ENCODE data around the gene ITPK1.
"Not testable (repeated sequence)": the region's sequence is repeated elsewhere in the genome, so short reads cannot be mapped to it uniquely, and the experiment has no call there.

- TF ChIP-seq, protein P1, sequence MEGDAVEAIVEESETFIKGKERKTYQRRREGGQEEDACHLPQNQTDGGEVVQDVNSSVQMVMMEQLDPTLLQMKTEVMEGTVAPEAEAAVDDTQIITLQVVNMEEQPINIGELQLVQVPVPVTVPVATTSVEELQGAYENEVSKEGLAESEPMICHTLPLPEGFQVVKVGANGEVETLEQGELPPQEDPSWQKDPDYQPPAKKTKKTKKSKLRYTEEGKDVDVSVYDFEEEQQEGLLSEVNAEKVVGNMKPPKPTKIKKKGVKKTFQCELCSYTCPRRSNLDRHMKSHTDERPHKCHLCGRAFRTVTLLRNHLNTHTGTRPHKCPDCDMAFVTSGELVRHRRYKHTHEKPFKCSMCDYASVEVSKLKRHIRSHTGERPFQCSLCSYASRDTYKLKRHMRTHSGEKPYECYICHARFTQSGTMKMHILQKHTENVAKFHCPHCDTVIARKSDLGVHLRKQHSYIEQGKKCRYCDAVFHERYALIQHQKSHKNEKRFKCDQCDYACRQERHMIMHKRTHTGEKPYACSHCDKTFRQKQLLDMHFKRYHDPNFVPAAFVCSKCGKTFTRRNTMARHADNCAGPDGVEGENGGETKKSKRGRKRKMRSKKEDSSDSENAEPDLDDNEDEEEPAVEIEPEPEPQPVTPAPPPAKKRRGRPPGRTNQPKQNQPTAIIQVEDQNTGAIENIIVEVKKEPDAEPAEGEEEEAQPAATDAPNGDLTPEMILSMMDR (conservative IDR thresholded peaks at IDR 0.05), result not testable (repeated sequence)
- TF ChIP-seq EZH2 (IDR thresholded peaks at IDR 0.05; ENCODE audit: low read depth), result not testable (repeated sequence)
These were observed 9.9 kb downstream of the ITPK1 start for GRCh38 chr14:93105856-93106255.
